IPS-18a (cell line): ENCODE measurements around the gene HS3ST5.
"Not testable (repeated sequence)": the region's sequence is repeated elsewhere in the genome, so short reads cannot be mapped to it uniquely, and the experiment has no call there.

Source experiments
- H3K27ac ChIP-seq: one replicate; pipeline ENCODE4 v1.5.1; 2013; ENCODE audit warnings: low read length
- H3K27me3 ChIP-seq: one replicate; pipeline ENCODE4 v1.6.1; 2013; ENCODE audit warnings: mild to moderate bottlenecking, low read length; ENCODE audit not compliant: control insufficient read depth, insufficient read depth
- H3K36me3 ChIP-seq: one replicate; pipeline ENCODE4 v1.6.1; 2013; ENCODE audit warnings: low read depth, low read length; ENCODE audit not compliant: control insufficient read depth
- H3K4me1 ChIP-seq: one replicate; pipeline ENCODE4 v1.6.1; 2013; ENCODE audit warnings: low read depth, low read length; ENCODE audit not compliant: control insufficient read depth
- H3K4me3 ChIP-seq: one replicate; pipeline ENCODE4 v1.5.1; 2013; ENCODE audit warnings: low read length
- H3K9ac ChIP-seq: one replicate; pipeline ENCODE4 v1.6.1; 2013; ENCODE audit warnings: mild to moderate bottlenecking, low read length, moderate library complexity
- H3K9me3 ChIP-seq: one replicate; pipeline ENCODE4 v1.6.1; 2013; ENCODE audit warnings: low read depth, low read length; ENCODE audit not compliant: control insufficient read depth

Gene HS3ST5

GRCh38 chr6:114323784-114324183 is 19.0 kb downstream of the HS3ST5 start:
- Histone ChIP-seq H3K36me3 (no peaks in the 10 kb centered on the region), H3K9me3 (no peaks in the 10 kb centered on the region), H3K27me3 (no peaks in the 10 kb centered on the region), H3K27ac (peak overlapping the region; percentile 28), H3K9ac (peak overlapping the region; percentile 25), H3K4me3 (peak overlapping the region; percentile 18), H3K4me1 (peaks cover 71% of the 10 kb centered on the region)

DNA sequence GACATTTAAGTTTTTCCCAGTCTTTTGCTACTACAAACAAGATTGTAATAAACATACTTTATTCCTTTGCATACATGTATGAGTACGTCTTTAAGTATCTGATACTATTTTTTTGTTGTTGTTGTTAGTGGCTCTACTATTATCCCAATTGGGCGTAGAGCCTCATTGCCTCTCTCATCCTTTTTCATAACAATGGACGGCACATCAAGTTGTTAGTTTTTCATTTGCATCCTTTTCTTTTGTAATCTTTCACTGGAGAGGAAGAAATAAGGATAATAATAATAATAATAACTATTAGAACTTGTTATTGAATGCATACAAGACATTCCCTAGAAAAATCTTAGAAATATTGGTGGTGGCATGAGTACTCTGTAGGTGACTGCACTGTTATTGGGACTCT is 23.1 kb downstream of the HS3ST5 start:
- Histone ChIP-seq H3K4me3 (peak overlapping the region; percentile 22), H3K27me3 (no peaks in the 10 kb centered on the region), H3K4me1 (peaks cover 64% of the 10 kb centered on the region)

DNA sequence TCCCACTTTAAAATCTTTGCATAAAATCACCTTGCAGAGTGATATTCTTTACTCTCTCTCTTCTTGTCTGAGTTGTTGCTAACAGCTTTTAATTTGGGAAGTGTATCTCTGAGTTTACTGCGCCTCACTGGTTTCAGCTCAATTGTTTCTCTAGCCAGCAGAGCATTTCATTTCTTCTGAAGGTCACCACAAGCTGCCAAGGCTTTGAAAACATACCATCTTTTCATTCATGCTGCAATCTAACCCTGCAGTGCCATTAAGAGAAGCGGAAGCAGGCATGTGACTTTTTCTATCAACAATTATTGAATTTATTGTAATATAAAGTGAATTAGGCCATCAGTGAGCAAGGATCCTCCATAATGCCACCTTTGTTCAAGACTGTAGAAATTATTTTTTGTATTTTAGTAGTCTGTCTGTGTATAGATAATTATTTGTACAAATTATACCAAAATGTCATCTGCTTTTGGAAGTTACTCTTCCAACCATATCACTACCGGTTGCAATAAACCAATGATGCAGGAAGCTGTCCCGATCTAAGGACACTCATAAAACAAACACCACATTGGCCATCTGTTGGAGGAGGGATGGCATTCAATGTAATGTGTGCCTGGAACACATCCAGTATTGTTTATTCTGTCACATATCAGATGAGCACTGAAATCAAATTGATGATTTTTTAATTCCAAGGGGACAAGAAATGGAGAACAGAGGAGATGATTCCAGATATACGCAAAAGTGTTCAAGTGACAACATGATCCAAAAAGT is 26.8 kb downstream of the HS3ST5 start:
- H3K27ac ChIP-seq, result no peak overlapping the region
- no peak overlapping the region for H3K4me3 ChIP-seq
- H3K36me3 ChIP-seq, result no peaks in the 10 kb centered on the region
- H3K9me3 ChIP-seq, result no peaks in the 10 kb centered on the region
- H3K9ac ChIP-seq, result no peak overlapping the region
- H3K27me3 ChIP-seq, result no peaks in the 10 kb centered on the region
- peaks cover 31% of the 10 kb centered on the region for H3K4me1 ChIP-seq

More for the DNA sequence above, 23.1 kb downstream of the HS3ST5 start:
- Histone ChIP-seq H3K36me3 (no peaks in the 10 kb centered on the region), H3K27ac (no peak overlapping the region), H3K9me3 (no peaks in the 10 kb centered on the region), H3K9ac (no peak overlapping the region)

DNA sequence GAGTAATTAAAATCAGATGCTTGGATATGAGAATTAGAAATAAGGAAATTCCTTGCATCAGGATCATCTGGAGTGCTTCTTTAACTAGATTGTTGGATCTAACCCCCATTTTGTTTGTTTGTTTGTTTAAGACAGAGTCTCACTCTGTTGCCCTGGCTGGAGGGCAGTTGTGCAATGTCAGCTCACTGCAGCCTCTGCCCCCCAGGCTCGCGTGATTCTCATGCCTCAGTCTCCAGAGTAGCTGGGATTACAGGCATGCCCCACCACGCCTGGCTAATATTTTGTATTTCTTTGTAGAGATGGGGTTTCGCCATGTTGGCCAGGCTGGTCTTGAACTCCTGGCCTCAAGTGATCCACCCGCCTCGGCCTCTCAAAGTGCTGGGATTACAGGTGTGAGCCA is 29.0 kb downstream of the HS3ST5 start:
- H3K4me3 ChIP-seq, H3K9me3 ChIP-seq, H3K27me3 ChIP-seq, H3K9ac ChIP-seq, H3K27ac ChIP-seq, H3K36me3 ChIP-seq: not testable (repeated sequence)
- peaks cover 17% of the 10 kb centered on the region for H3K4me1 ChIP-seq

DNA sequence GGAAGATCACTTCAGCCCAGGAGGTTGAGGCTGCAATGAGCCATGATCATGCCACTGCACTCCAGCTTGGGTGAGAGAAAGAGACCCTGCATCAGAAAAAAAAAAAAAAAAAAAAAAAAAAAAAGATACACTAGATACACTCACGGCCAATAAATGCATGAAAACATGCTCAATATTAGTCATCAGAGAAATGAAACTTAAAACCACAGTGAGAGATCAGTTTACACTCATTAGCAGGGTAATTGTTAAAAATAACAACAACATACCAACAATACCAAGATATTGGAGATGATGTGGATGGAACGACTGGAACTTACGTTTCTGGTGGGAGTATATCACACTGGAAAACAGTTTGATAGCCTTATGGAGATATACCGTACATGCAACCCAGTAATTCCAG is 29.9 kb downstream of the HS3ST5 start:
- H3K27ac ChIP-seq, result no peak overlapping the region
- peaks cover 13% of the 10 kb centered on the region for H3K4me1 ChIP-seq
- no peaks in the 10 kb centered on the region for H3K9me3 ChIP-seq
- H3K36me3 ChIP-seq, result no peaks in the 10 kb centered on the region
- H3K4me3 ChIP-seq, result no peak overlapping the region
- H3K9ac ChIP-seq, result no peak overlapping the region
- H3K27me3 ChIP-seq, result no peaks in the 10 kb centered on the region

- Histone ChIP-seq H3K27ac (no peak overlapping the region), H3K4me3 (no peak overlapping the region), H3K9me3 (peaks cover 5% of the 10 kb centered on the region), H3K9ac (no peak overlapping the region), H3K4me1 (no peaks in the 10 kb centered on the region), H3K27me3 (no peaks in the 10 kb centered on the region), H3K36me3 (no peaks in the 10 kb centered on the region)
Observed at GRCh38 chr6:114310053-114310452, 32.8 kb downstream of the HS3ST5 start.

GRCh38 chr6:114304304-114304887 is 38.4 kb downstream of the HS3ST5 start:
- H3K9ac ChIP-seq, result no peak overlapping the region
- H3K4me1 ChIP-seq, result no peaks in the 10 kb centered on the region
- H3K36me3 ChIP-seq, result no peaks in the 10 kb centered on the region

DNA sequence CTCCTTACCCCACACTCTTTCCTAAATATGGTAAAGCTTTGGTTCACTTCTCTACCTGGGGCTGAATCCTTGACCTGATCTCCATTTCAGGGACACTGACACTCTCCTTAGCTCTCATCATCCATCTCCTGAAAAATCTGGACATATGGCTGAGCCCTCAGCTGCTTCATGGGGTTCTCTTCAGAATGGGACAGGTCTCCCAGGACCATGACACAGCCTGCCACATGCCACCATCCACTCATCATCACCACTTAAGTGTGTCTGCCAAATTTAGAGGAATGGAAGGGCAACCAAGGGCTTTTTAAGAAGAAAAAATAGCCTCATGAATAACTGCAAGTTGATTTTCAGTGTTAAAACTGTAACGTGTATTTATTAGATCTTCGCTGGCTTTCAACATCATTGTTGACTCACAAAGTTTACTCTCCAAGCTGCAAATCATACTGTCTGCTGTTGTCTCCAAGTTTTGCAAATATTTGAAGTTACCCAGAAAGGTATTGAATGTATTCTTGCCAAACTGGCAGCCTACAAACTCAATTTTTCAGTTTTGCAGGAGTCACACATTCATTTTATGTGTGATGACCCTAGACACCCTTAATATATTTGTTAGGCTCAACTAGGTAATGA is 41.1 kb downstream of the HS3ST5 start:
- H3K36me3 ChIP-seq, result no peaks in the 10 kb centered on the region
- no peak overlapping the region for H3K4me3 ChIP-seq
- peaks cover 5% of the 10 kb centered on the region for H3K9me3 ChIP-seq
- H3K27me3 ChIP-seq, result no peaks in the 10 kb centered on the region
- no peak overlapping the region for H3K27ac ChIP-seq
- H3K9ac ChIP-seq, result no peak overlapping the region
- H3K4me1 ChIP-seq, result peaks cover 1% of the 10 kb centered on the region

More at GRCh38 chr6:114304304-114304887, 38.4 kb downstream of the HS3ST5 start:
- Histone ChIP-seq H3K4me3 (no peak overlapping the region), H3K9me3 (peaks cover 5% of the 10 kb centered on the region), H3K27me3 (no peaks in the 10 kb centered on the region), H3K27ac (no peak overlapping the region)

- Histone ChIP-seq H3K27ac (no peak overlapping the region), H3K36me3 (no peaks in the 10 kb centered on the region), H3K4me3 (no peak overlapping the region), H3K27me3 (no peaks in the 10 kb centered on the region), H3K9me3 (no peaks in the 10 kb centered on the region), H3K4me1 (peaks cover 3% of the 10 kb centered on the region), H3K9ac (no peak overlapping the region)
Observed at GRCh38 chr6:114297135-114297534, 45.7 kb downstream of the HS3ST5 start.

GRCh38 chr6:114292431-114292830 is 50.4 kb downstream of the HS3ST5 start:
- Histone ChIP-seq H3K9ac (no peak overlapping the region), H3K4me1 (peaks cover 9% of the 10 kb centered on the region), H3K36me3 (no peaks in the 10 kb centered on the region), H3K4me3 (no peak overlapping the region), H3K27me3 (no peaks in the 10 kb centered on the region), H3K27ac (no peak overlapping the region), H3K9me3 (no peaks in the 10 kb centered on the region)

GRCh38 chr6:114291428-114291827 is 51.4 kb downstream of the HS3ST5 start:
- Histone ChIP-seq H3K4me3 (no peak overlapping the region), H3K9ac (no peak overlapping the region), H3K27me3 (no peaks in the 10 kb centered on the region), H3K27ac (no peak overlapping the region), H3K4me1 (peaks cover 6% of the 10 kb centered on the region), H3K9me3 (no peaks in the 10 kb centered on the region), H3K36me3 (no peaks in the 10 kb centered on the region)
